GM12878 (cell line): ENCODE measurements around the gene MED13. TPM values are rescaled to one million over a fixed set of nuclear protein-coding genes. Genes with fewer than 3 reads are reported as not detected.

Source experiments
- ATAC-seq: fragments of 200-7000 bp; cut with Tn5 transposase; 3 replicates; pipeline ENCODE4 v1.9.1; 2020; ENCODE audit warnings: mild to moderate bottlenecking, moderate library complexity
- BruUV-seq: library from RNA; stranded (reverse); fragments of 400-500 nt; replicated peaks from 2 replicates; lab custom pipeline; 2021; lab: Mats Ljungman, UMichigan
- CTCF ChIA-PET: fragments of 300-600 bp; sonication (Branson Sonifier 250); formaldehyde crosslinking; extraction: SDS; loops from one replicate; lab custom pipeline; 2021; ENCODE audit warnings: inconsistent platforms; lab: Yijun Ruan, JAX
- POLR2A ChIA-PET: fragments of 350-600 bp; formaldehyde crosslinking; extraction: SDS; loops from one replicate; lab custom pipeline; 2021; ENCODE audit warnings: inconsistent platforms; lab: Charles Lee
- RAD21 ChIA-PET: fragments of 300-600 bp; sonication (Branson Sonifier 250); formaldehyde crosslinking; loops from one replicate; lab custom pipeline; 2023; ENCODE audit warnings: antibody characterized with exemption; ENCODE audit not compliant: unreplicated experiment; lab: Charles Lee
- SMC1A ChIA-PET: fragments of 300-600 bp; sonication (Branson Sonifier 250); formaldehyde crosslinking; loops from one replicate; lab custom pipeline; 2023; ENCODE audit not compliant: unreplicated experiment, uncharacterized antibody; lab: Charles Lee
- DNase-seq: peaks from one replicate; pipeline ENCODE4 v3.0.0-alpha.2; 2011; ENCODE audit warnings: low read depth, low spot score
- FAIRE-seq: peaks from 3 replicates; lab custom pipeline; 2011; peaks lifted over from hg19 to GRCh38; lab: Jason Lieb, UNC
- H2AFZ ChIP-seq: 2 replicates; pipeline ENCODE4 v1.6.0; 2011; ENCODE audit warnings: low read depth, low read length, control low read depth; ENCODE audit not compliant: control insufficient read depth
- H3K27ac ChIP-seq: 2 replicates; pipeline ENCODE4 v1.5.1; 2011; ENCODE audit warnings: control low read depth; ENCODE audit not compliant: control insufficient read depth, insufficient read depth
- H3K27me3 ChIP-seq, 2 experiments: replicated peaks in 1 of 2; 2 replicates each; pipeline versions ENCODE4 v1.6.0 to v1.6.1; 2011; ENCODE audit warnings: low read length in 1 of 2; ENCODE audit not compliant: control insufficient read depth in 2 of 2, insufficient read depth in 2 of 2
- H3K36me3 ChIP-seq, 2 experiments: 2 replicates each; pipeline ENCODE4 v1.5.1; 2011; ENCODE audit warnings: low read length in 1 of 2; ENCODE audit not compliant: control insufficient read depth in 2 of 2, insufficient read depth in 2 of 2
- H3K4me1 ChIP-seq: 2 replicates; pipeline ENCODE4 v1.6.1; 2011; ENCODE audit warnings: mild to moderate bottlenecking, low read length, moderate library complexity, mixed read lengths; ENCODE audit not compliant: control insufficient read depth, insufficient read depth
- H3K4me2 ChIP-seq: 2 replicates; pipeline ENCODE4 v1.6.0; 2011; ENCODE audit warnings: control low read depth; ENCODE audit not compliant: control insufficient read depth, insufficient read depth
- H3K4me3 ChIP-seq: fragments of 200-600 bp; sonication (generic); 2 replicates; pipeline ENCODE4 v1.5.1; 2016
- H3K79me2 ChIP-seq: 2 replicates; pipeline ENCODE4 v1.6.0; 2011; ENCODE audit warnings: low read length; ENCODE audit not compliant: control insufficient read depth, insufficient read depth
- H3K9ac ChIP-seq: 2 replicates; pipeline ENCODE4 v1.8.0; 2011; ENCODE audit warnings: low read length, control low read depth, mixed read lengths; ENCODE audit not compliant: control insufficient read depth, insufficient read depth
- H3K9me3 ChIP-seq: replicated peaks from 3 replicates; pipeline ENCODE4 v1.5.1; 2011; ENCODE audit warnings: mild to moderate bottlenecking, low read length; ENCODE audit not compliant: control insufficient read depth, insufficient read depth
- H4K20me1 ChIP-seq: 2 replicates; pipeline ENCODE4 v1.6.0; 2011; ENCODE audit not compliant: control insufficient read depth, insufficient read depth
- ATF7 ChIP-seq: fragments of 450-650 bp; IDR thresholded peaks from 2 replicates; pipeline ENCODE4 v1.6.1; 2016; ENCODE audit warnings: low read depth, mild to moderate bottlenecking
- CBFB ChIP-seq: IDR thresholded peaks from 2 replicates; pipeline ENCODE4 v1.6.1; 2016; ENCODE audit warnings: antibody characterized with exemption, low read depth
- SMARCA5 ChIP-seq: fragments of 450-650 bp; IDR thresholded peaks from 2 replicates; pipeline ENCODE4 v1.6.1; 2017; ENCODE audit warnings: mild to moderate bottlenecking
- ZNF687 ChIP-seq: fragments of 450-650 bp; IDR thresholded peaks from 2 replicates; pipeline ENCODE4 v1.6.1; 2017; ENCODE audit warnings: mild to moderate bottlenecking, moderate library complexity
- WGBS: methylation state at CpG from one replicate; pipeline ENCODE4 v1.1.6; 2016; ENCODE audit warnings: low lambda C conversion rate; ENCODE audit not compliant: insufficient replicate concordance, insufficient coverage; ENCODE audit errors: missing lambda C conversion rate; 5-methylcytosine and 5-hydroxymethylcytosine counted together
- in situ Hi-C: fragments of 300-500 bp; cut with MboI; formaldehyde crosslinking; loops from 9 replicates; pipeline ENCODE4 v1.14.3; 2018; ENCODE audit warnings: mixed read lengths
- intact Hi-C: fragments of 100-400 bp; cut with micrococcal nuclease; formaldehyde crosslinking; loops from one replicate; pipeline ENCODE4 v1.14.2; 2022; ENCODE audit not compliant: unreplicated experiment
- polyA plus RNA-seq, 11 experiments: library from polyadenylated mRNA; depleted of rRNA in 4 of 11; unstranded in 6 of 11; stranded (reverse) in 5 of 11; fragments of >200 nt; fragmentation: Nextera tagmentation in 4 of 11; fragmentation: Illumina TruSeq in 1 of 11; extraction: Ambion mirVana in 4 of 11; extraction: Trizol in 1 of 11; gene quantifications; 1 replicate in 1 of 11; 2 replicates in 10 of 11; pipeline versions ENCODE4 v1.2.1 to v1.2.3, GENCODE V29; 2011 to 2016; ENCODE audit warnings: inconsistent platforms in 2 of 11, missing spikeins in 2 of 11, low read depth in 1 of 11
- total RNA-seq, 4 experiments: library from RNA; depleted of rRNA in 3 of 4; stranded (reverse); fragments of >200 nt in 3 of 4; fragmentation: Illumina TruSeq in 1 of 4; extraction: Trizol in 1 of 4; gene quantifications; 2 replicates each; pipeline versions ENCODE4 v1.2.1 to v1.2.3, GENCODE V29; 2013 to 2021

Gene MED13
- total and polyA plus RNA-seq, 10 of the 15 experiments (the other 5 are each of a cell fraction or from before 2014, with no cell fraction given) = 4.6 to 49.7 (median 21.3) TPM

DNA sequence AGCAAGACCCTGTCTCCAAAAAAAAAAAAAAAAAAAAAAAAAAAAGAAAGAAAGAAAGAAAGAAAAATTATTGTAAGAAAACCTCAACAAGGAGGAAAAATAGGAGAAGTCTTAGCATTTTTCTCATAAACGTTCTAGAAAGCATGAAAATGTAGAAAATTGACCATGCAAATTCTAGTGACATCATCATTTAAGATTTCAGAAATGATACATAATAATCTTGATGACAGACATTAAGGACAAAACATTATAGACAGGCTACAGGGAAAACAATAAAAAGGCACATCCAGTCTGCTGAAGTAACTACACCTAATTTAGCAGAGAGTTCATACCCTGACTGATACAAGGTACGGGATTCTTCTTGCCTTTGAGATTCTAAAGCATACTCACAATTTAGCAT is 21.9 kb downstream of the MED13 start:
- in situ Hi-C loops = no loop called here
- ChIA-PET CTCF (interaction anchor here (0.8 to 4.2 kb wide), 4 partner anchors 23 to 66 kb away, joined by 4 to 15 read pairs (median 6); no protein-coding TSS in a partner anchor), POLR2A (no interaction called here), RAD21 (interaction anchor here (0.7 to 1.3 kb wide), 2 partner anchors 11 to 66 kb away, joined by 3 to 7 read pairs; no protein-coding TSS in a partner anchor), SMC1A (no interaction called here)
- FAIRE-seq (no peak), DNase-seq (no peak), ATAC-seq (no peak)
- Histone ChIP-seq H2AFZ (no peak overlapping the region), H3K27ac (no peak overlapping the region), H3K4me3 (no peak overlapping the region), H3K36me3 (peaks cover 4 to 33% of the 10 kb centered on the region in 2 experiments), H3K79me2 (peaks cover 24% of the 10 kb centered on the region), H3K4me1 (no peaks in the 10 kb centered on the region), H3K27me3 (no peaks in the 10 kb centered on the region), H4K20me1 (0 out of 2 replicates have a peak, but pooled peaks cover 3% of the 10 kb centered on the region), H3K9ac (no peak overlapping the region), H3K9me3 (no peaks in the 10 kb centered on the region), H3K4me2 (no peak overlapping the region)
- intact Hi-C loops = no loop called here
- BruUV-seq = no TSS peak
- 64% methylated on average over 2 of the region's 2 CpGs for WGBS
- TF ChIP-seq ATF7 (0 out of 2 replicates have a peak, but pooled peaks have one; percentile 43), CBFB (no peak), SMARCA5 (no peak), ZNF687 (no peak)
